ENCODE data around the gene DCDC1.

GRCh38 chr11:30990625-30991296 is 378.8 kb downstream of the DCDC1 start:
- TF ChIP-seq CTCF (IDR thresholded peaks at IDR 0.05; ENCODE audit: low read depth, low read length), result no peak
- TF ChIP-seq EZH2phosphoT487 (IDR thresholded peaks at IDR 0.05; ENCODE audit: low read depth), result no peak
